Kidney epithelial cell (primary cell): Measurements from ENCODE around the gene ARIH2. TPM values are rescaled to one million over a fixed set of nuclear protein-coding genes. Genes with fewer than 3 reads are reported as not detected.

Source experiments
- DNase-seq: peaks from one replicate; pipeline ENCODE4 v3.0.0-alpha.2; 2010; ENCODE audit warnings: low read depth
- H3K27me3 ChIP-seq: 2 replicates; pipeline ENCODE4 v1.6.0; 2011; ENCODE audit warnings: low read length; ENCODE audit not compliant: control insufficient read depth, insufficient read depth
- H3K36me3 ChIP-seq: 2 replicates; pipeline ENCODE4 v1.5.1; 2011; ENCODE audit warnings: low read length; ENCODE audit not compliant: control insufficient read depth, insufficient read depth
- H3K4me3 ChIP-seq: 2 replicates; pipeline ENCODE4 v1.5.1; 2011; ENCODE audit warnings: low read depth, mild to moderate bottlenecking, control low read depth, low read length
- total RNA-seq: library from RNA; depleted of rRNA; stranded (reverse); fragments of >200 nt; gene quantifications from 2 replicates; pipeline ENCODE4 v1.2.3, GENCODE V29; 2015
- TF ChIP-seq, protein P1 (sequence below): IDR thresholded peaks from 2 replicates; pipeline ENCODE4 v1.5.1; 2011; ENCODE audit warnings: mild to moderate bottlenecking, moderate library complexity, low read length, control low read depth, inconsistent platforms; ENCODE audit not compliant: insufficient read depth, poor library complexity, severe bottlenecking

Gene ARIH2
- total RNA-seq, 1 donor from 2014 or later: 99.9 TPM

DNA sequence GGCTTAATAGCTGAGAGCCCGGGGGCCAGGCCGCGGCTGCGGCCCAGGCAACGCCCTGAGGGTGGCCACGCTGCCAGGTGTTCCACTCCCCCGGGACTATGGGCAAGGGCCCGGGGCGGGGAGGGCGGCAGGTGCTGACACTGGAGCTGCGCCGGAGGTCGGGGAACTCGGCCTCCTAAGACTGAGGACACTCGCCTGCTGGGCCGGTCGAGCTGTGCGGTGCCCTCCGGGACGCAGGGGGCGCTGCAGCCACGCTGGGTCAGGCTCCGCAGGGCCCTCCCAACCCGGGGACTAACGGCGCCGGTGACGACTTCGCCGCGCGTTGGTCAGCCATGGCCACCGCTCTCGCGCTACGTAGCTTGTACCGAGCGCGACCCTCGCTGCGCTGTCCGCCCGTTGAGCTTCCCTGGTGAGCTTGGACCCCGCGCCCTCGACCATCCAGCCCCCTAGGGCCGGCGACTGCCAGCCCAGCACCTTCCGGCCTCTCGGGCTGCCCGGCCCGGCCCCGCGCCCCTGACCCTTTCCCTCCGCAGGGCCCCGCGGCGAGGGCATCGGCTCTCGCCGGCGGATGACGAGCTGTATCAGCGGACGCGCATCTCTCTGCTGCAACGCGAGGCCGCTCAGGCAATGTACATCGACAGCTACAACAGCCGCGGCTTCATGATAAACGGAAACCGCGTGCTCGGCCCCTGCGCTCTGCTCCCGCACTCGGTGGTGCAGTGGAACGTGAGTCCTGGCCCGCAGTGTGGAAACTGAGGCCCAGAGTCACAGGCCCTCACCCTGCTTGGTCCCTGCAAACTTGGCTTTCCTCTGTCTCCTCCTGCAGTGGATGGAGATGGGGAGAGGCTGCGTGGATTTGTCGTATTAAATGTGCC is 103.4 kb downstream of the ARIH2 start, which contains the start of gene NDUFAF3:
Gene NDUFAF3 (plus strand): TSS at position 309 of the 875 bp plus-strand sequence. CDS start 24 bp downstream, at position 333.
- H3K36me3 ChIP-seq: peaks cover 4% of the 10 kb centered on the region
- DNase-seq: peak; percentile 73
- TF ChIP-seq, protein P1, sequence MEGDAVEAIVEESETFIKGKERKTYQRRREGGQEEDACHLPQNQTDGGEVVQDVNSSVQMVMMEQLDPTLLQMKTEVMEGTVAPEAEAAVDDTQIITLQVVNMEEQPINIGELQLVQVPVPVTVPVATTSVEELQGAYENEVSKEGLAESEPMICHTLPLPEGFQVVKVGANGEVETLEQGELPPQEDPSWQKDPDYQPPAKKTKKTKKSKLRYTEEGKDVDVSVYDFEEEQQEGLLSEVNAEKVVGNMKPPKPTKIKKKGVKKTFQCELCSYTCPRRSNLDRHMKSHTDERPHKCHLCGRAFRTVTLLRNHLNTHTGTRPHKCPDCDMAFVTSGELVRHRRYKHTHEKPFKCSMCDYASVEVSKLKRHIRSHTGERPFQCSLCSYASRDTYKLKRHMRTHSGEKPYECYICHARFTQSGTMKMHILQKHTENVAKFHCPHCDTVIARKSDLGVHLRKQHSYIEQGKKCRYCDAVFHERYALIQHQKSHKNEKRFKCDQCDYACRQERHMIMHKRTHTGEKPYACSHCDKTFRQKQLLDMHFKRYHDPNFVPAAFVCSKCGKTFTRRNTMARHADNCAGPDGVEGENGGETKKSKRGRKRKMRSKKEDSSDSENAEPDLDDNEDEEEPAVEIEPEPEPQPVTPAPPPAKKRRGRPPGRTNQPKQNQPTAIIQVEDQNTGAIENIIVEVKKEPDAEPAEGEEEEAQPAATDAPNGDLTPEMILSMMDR: peak; percentile 88
- H3K4me3 ChIP-seq: peak within 1 kb of the TSS; percentile 88
- no peaks in the 10 kb centered on the region for H3K27me3 ChIP-seq

DNA sequence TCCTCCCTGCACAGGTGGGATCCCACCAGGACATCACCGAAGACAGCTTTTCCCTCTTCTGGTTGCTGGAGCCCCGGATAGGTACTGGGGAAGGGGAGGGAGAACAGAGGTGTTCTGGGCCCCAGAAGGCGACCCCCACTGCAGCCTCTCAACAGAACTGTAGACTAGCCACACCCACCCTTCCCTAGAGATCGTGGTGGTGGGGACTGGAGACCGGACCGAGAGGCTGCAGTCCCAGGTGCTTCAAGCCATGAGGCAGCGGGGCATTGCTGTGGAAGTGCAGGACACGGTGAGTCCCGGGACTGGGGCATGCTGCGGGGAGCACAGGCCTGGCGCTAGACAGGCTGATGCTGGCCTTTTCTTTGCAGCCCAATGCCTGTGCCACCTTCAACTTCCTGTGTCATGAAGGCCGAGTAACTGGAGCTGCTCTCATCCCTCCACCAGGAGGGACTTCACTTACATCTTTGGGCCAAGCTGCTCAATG is 104.1 kb downstream of the ARIH2 start:
- no peaks in the 10 kb centered on the region for H3K27me3 ChIP-seq
- H3K36me3 ChIP-seq: peaks cover 4% of the 10 kb centered on the region
- TF ChIP-seq, protein P1: no peak
- H3K4me3 ChIP-seq: peak overlapping the region; percentile 88
- no peak for DNase-seq

DNA sequence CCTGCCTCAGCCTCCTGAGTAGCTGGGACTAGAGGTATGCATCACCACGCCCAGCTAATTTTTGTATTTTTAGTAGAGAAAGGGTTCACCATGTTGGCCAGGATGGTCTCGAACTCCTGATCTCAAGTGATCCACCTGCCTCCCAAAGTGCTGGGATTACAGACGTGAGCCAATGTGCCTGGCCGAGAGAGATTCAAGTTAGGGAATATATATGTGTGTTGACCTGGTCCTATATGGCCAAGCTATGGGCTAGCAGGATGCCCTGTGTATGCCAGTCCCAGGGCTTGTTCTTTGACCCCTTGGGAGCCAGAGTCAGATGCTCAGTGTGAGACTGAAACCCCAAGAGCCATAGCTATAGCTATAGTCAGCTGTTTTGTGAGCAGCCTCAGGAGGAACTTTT is 105.1 kb downstream of the ARIH2 start:
- H3K36me3 ChIP-seq: peaks cover 4% of the 10 kb centered on the region
- TF ChIP-seq, protein P1: no peak
- no peaks in the 10 kb centered on the region for H3K27me3 ChIP-seq
- no peak for DNase-seq
- H3K4me3 ChIP-seq: no peak overlapping the region

DNA sequence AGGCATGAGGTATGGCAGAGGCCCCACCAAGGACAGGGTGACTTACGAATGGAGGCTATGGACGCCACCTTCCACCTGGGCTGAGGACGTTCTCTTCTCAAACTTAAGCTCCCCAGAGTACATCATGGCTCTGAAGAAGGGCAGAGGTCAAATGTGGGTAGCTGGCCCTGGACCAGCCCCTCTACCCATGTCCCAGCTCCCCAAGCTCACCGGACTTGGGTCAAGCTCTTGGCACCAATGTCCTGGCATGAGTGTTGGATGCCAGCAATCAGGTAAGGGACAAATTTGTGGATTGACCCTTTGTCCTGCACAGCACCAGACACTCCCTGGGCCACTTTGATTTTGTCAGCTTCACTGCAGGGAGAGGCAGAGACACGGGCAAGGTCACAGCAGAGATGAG is 105.8 kb downstream of the ARIH2 start:
- peaks cover 4% of the 10 kb centered on the region for H3K36me3 ChIP-seq
- no peak for DNase-seq
- no peaks in the 10 kb centered on the region for H3K27me3 ChIP-seq
- TF ChIP-seq, protein P1: no peak
- no peak overlapping the region for H3K4me3 ChIP-seq

DNA sequence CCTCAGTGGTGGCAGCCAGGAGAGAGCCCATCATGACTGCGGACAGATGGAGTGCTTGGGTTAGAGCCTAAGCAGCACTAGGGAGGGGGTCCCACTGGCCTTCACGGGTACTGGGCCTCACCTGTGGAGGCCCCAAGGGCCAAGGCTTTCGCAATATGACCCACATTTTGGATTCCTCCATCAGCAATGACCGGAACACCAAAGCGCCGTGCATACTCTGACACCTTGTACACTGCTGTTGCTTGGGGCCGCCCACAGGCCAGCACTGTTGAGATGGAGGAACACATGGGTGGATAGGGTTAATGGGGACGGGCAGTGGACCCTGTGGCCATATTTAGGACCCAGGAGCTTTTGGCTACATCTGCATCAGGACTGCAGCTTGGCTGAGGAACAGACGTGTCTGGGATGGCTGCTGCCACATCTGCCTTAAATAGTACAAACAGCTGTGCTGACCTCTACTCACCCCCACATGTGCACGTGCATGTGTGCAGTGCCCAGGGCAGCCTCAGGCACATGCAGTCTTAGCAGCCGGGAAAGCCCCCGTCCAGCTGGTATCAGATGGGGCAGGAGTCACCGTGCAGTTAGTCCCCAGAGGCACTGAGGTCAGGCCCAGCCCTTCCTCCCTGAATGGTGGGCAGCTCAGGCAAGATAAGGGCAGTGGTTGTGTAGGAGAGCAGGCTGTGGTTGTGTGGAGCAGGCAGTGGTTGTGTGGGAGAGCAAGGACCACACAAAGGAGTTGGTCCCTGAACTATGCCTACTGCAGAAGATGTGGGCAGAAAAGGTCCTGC is 106.6 kb downstream of the ARIH2 start:
- TF ChIP-seq, protein P1: no peak
- no peak for DNase-seq
- Histone ChIP-seq H3K36me3 (peaks cover 4% of the 10 kb centered on the region), H3K27me3 (no peaks in the 10 kb centered on the region), H3K4me3 (no peak overlapping the region)
